Left cardiac atrium (tissue), 4 donors: ENCODE measurements around the gene TIGD3. TPM values are rescaled to one million over a fixed set of nuclear protein-coding genes. Genes with fewer than 3 reads are reported as not detected.
A peak's percentile ranks its signal among the peaks of the same experiment; 100 is the strongest.

Experiments used
- ATAC-seq, 2 donors: fragments of 200-7000 bp; cut with Tn5 transposase; one replicate each; pipeline ENCODE4 v1.9.1; 2020; ENCODE audit warnings: mild to moderate bottlenecking in 2 of 2, moderate library complexity in 2 of 2
- DNase-seq: peaks from one replicate; pipeline ENCODE4 v3.0.0-alpha.2; 2020
- intact Hi-C, 2 donors: fragments of 100-400 bp; cut with DNase I; formaldehyde crosslinking; loops; one replicate each; pipeline versions ENCODE4 v1.14.1 to v1.15.1; 2022 to 2023
- total RNA-seq, 2 donors: library from RNA; stranded (reverse); fragmentation: NEBNext Ultra II Directional; extraction: Animal tissue kit (Norgen Biotek cat#: 25700); gene quantifications; one replicate each; pipeline ENCODE4 v1.2.1, GENCODE V29; 2021
- donor health status: DM: no; HTN: yes; CAD: no.
- donor health status: DM: no; HTN: yes; CAD: no; lungs with severe emphysema.
- donor health status: DM: yes; HTN: yes; CAD: no.
- donor health status: Dilated cardiomyopathy.

Gene TIGD3
- total RNA-seq, 2 donors from 2014 or later: 0.12 TPM; not detected in 1

DNA sequence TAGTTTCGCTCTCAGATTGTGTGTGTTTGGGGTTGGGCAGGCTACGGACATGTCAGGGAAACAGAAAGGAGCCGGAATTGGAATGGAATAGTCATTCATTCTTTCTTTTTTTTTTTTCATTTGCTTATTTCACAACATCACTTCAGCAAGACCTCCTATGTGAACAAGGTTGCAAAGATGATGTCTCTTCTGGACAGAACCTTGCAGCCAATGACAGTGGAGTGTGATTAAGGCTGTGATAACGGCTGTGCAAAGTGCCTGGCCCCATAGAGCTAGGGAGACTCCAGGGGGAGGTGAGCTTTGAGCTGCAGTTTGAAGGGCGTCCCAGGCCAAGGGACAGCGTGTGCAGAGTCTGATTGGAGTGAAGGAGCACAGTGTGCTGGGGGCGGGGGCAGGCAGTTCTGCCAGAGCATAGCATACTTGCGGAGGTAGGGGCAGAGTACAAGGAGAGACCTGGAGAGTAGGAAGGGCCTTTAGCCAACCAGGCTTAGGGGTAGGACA lies 3.4 kb downstream of the TIGD3 start:
- DNase-seq: no peak

DNA sequence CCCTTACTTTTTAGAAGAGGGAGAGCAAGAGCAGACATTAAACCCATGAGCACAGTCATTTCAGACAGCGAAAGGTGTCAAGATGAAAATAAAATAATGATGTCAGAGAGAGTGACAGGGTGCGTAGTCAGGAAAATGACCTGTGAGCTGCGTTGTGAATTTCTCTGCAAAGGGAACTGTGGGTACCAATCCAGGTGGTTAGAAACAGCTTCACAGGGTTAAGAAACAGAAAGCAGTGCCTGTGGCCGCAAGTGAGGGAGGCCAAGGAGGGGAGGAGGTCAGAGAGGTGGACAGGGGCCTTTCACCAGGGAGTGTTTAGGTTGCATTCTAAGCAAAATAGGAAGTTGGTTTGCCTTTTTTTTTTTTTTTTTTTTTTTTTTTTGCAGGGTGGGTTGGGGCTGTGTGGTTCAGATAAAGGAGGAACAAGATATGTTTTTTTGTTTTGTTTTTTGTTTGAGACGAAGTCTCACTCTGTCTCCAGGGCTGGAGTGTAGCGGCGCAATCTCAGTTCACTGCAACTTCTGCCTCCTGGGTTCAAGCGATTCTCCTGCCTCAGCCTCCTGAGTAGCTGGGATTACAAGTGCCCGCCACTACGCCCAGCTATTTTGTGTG lies 7.9 kb downstream of the TIGD3 start:
- no peak for ATAC-seq

More for the DNA sequence above, 3.4 kb downstream of the TIGD3 start:
- ATAC-seq: no peak
- intact Hi-C loops: no loop called here

DNA sequence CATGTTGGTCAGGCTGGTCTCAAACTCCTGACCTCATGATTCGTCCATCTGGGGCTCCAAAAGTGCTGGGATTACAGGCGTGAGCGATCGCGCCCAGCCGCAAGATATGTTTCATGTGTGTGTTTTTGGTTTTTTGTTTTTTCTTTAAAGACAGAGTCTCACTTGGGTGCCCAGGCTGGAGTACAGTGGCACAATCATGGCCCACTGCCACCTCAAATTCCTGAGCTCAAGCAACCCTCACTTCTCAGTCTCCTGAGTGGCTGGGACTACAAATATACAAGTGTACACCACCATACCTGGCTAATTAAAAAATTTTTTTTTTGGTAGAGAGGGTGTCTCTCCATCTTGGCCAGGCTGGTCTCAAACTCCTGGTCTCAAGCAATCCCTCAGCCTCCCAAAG lies 8.4 kb downstream of the TIGD3 start:
- ATAC-seq (no peak), DNase-seq (peak; percentile 10)
- intact Hi-C loops: no loop called here

More for the DNA sequence above, 7.9 kb downstream of the TIGD3 start:
- intact Hi-C loops: no loop called here
- DNase-seq: peak; percentile 6

DNA sequence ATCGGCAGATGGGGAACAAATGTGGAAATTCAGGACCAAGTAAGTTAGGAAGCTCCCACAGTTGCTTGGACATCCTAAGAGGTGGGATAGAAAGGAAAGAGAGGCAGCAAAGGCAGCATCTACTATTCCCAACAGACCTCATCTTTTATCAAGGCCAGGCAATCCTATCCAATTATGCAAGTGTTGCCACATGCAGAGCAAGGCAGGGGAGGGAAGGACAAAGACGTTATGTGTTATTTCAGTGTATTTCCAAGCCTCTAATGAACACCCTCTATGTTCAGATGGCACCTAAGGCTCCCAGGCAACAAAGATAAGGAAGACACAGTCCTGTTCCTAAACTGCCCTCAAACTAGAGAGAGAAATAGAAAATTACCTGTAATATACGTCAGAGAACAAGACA lies 9.2 kb downstream of the TIGD3 start:
- DNase-seq (no peak), ATAC-seq (no peak)
- intact Hi-C loops: no loop called here

DNA sequence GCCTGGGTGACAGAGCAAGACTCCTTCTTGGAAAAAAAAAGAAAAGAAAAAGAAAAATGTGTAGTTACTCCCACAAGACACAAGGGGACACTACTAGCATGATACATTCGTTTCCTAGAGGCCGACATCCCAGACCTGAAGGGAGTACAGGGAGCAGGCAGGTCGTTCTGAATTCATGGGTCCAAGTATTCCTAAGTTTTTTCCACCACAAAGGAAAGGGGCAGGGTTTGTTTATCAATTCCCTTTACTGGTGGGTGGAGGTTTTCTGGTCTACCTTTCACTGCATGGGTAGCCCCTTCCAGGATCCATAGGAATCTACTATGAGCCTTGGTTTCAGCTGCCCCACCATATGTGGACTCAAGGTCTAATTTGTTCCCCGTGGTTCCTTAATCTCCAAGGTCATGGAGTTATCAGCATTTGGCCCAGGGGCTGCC lies 11.8 kb downstream of the TIGD3 start:
- ATAC-seq (peak; percentile 73 to 81), DNase-seq (no peak)
- intact Hi-C loops: loop anchor here (1.0 to 5.0 kb wide), 2 partner anchors 144 to 146 kb away; no protein-coding TSS in a partner anchor

DNA sequence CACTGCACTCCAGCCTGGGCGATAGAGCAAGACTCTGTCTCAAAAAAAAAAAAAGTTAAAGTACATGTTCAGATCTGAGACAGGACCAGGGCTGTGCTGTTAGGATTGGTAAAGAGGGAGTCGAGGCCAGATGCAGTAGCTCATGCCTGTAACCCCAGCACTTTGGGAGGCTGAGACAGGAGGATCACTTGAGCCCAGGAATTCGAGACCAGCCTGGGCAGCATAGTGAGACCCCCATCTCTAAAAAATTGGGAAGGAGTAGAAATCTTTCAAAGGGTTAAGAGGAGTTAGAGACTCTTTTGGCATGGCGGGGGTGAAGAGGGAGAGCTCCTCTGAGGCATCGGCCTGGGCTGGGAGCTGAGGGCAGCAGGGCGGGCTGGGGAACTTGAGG lies 16.1 kb downstream of the TIGD3 start:
- intact Hi-C loops: no loop called here
- DNase-seq (no peak), ATAC-seq (no peak)

DNA sequence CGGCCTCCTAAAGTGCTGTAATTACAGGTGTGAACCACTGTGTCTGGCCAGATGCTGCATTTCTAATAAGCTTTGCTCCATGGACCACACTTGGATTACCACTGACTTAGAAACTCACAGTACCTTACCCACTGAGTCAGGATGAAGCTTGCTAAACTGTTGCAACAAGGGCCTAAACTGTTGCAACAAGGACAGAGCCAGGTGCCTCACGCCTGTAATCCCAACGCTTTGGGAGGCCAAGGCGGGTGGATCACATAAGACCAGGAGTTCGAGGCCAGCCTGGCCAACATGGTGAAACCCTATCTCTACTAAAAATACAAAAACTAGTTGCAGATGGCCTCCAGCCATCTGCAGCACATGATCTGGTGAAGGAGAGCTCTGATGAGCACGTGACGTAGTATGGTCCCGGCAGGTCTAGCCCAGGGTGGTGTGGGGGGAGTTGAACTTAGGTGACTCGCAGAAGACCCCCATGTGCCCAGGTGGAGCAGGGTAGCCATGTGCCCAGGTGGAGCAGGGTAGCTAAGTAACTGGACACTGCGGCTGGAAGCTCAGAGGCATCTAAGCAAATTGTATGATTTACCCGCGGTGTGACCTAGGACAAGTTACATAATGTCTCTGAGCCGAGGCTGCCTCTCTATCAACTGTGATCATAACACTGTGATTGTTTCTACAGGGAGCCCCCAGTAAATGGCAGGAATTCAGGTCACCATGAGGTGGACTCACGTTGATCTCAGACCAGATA lies 19.5 kb downstream of the TIGD3 start:
- DNase-seq: no peak
- intact Hi-C loops: no loop called here
- ATAC-seq: no peak

DNA sequence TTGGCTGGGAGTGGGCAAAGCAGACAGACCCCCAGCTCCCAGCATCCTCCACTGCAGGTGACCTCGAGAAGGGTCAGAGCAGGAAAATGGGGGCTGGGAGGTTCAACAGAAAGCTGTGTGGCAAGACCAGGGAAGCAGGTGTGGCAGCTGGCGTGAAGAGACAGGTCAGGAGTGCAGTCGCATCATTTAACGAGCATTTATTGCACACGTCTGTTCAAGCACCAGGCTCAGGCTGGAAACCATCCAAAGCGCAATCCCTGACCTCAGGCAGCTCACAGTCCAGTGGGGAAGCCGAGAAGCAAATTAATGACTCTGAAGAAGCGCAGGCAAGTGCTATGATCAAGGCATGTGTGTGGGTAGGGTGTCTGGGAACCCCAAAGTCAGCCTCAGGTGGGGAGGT lies 20.5 kb downstream of the TIGD3 start:
- intact Hi-C loops: no loop called here
- ATAC-seq (no peak), DNase-seq (no peak)

DNA sequence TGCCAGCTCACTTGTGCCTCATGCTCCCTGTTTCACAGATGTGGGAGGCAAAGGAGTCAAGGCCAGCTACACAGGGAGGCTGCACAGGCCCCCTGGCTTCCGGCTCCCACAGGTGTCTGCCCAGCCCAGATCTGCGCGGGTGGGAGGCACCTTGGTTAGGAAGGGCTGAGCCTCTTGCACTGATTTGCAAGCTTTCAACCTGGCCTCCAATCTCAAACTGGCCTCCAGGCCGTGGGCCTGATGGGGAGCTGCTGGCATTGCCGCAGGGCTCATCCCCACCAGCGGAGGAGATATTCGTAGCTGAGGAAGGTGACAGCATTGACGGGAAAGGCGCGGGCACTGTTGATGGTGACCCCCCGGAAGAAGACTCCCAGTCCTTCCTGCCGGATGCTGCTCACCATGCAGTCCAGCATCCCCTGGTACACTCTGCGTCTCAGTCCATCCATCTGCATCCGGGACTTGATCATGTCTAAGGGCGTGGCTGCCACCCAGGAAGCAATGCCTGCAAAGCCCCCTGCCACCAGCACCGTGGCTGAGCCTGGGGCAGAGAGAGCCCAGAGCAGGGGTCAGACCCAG lies 21.7 kb downstream of the TIGD3 start:
- ATAC-seq (no peak), DNase-seq (no peak)
- intact Hi-C loops: no loop called here

DNA sequence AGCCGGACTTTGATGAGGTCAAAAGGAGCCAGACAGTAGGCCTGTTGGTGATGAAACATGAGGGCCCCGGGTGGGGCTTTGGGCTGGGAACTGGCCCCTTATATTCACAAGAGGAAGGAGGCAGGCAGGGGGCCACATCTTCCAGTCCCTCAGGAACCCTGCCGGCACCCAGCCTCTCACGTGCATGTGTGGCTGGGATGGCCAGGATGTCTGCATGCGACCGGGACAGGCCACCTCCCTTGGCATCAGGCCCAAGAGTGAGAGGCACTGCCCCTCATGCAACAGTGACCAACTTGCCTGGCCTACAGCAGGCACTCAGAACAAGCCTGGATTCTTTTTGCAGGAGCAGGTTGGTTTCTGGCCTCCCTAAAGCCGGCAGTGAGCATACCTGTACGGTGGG lies 22.5 kb downstream of the TIGD3 start:
- ATAC-seq: no peak
- no peak for DNase-seq
- intact Hi-C loops: no loop called here

DNA sequence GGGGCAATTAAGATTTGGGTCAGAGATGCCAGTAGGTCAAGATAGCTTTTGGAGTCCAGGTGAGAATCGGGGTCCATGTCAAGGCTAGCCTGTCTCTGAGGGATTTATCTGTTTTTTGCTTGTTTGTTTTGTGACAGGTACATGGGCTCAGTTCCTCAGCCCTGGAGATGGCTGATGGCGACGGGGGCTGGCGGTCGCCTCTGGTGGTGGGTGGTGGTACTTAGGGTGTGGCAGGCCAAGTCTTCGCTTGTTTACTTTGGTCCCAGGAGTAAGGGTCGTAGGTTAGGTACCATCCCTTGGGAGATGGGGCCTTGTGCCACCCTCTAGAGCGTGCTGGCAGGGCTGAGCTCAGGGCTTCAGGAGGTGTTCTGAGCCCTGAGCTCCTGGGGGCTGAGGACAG lies 23.2 kb downstream of the TIGD3 start:
- intact Hi-C loops: no loop called here
- DNase-seq (no peak), ATAC-seq (no peak)

DNA sequence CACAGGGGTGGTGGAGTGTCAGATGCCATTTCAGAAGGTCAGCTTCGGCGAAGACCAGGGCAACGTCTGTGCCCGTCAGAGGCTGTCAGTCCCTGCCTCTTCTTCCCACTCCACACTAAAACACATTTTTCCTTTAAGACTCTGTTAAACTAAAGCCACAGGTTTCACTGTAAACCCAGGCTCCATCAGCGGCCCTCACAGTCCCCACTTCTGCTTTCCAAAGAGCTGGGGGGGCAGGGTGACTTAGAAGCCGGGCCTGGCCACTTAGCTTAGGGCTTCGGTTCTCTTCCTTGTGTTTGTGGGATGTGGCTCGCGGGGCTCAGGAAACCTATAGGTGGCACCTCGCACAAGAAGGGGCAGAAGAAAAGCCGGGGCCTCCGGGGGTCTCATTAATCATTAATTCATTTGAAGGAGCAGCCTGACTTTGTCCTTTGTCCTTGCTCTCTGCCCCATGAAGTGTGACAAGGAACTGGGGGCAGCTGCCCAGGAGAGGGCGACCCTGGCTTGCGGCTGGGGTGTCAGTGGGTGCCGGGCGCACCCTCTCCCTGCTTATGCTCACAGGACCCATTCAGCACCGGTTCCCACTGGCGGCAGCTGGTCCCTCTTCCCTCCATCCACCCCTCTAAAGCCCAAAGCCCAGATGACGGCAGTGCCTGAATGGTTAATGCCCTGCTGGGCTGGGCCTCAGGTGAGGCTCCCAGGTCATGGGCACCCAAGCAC lies 23.8 kb downstream of the TIGD3 start:
- DNase-seq (no peak), ATAC-seq (no peak)
- intact Hi-C loops: no loop called here

DNA sequence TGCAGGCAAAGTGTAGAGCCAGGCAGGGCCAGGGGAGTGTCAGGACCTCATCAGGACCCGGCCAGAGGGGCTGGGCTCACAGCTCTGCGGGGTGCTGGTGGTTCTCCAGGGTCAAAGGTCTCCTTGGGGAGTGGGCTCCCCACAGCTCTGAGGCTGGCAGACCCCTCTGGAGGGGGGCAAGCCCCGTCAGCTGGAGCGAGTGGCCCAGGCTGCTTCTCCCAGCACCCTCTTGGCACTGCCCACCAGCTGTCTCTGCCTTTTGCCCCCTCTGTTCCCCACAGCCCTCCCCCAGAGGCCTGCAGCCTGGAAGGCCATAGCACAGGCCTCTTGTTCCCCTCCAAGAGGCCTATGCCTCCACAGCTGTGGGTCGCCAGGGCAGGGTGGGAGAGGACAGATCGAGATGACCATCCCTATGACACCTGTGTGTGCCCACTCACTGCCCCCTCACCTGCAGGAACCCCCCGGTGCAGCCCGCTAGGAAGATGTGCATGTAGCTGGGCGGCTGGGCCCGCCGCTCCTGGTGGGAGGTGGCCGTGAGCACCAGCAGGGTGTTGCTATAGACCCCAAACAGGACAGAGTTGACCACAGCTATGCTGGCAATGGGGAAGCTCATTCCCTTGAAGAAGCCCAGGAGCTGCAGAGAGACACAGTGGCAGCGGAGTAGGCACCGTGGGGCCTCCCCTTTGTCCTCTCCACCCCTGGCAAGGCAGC lies 24.5 kb downstream of the TIGD3 start:
- no peak for ATAC-seq
- intact Hi-C loops: no loop called here
- DNase-seq: no peak

DNA sequence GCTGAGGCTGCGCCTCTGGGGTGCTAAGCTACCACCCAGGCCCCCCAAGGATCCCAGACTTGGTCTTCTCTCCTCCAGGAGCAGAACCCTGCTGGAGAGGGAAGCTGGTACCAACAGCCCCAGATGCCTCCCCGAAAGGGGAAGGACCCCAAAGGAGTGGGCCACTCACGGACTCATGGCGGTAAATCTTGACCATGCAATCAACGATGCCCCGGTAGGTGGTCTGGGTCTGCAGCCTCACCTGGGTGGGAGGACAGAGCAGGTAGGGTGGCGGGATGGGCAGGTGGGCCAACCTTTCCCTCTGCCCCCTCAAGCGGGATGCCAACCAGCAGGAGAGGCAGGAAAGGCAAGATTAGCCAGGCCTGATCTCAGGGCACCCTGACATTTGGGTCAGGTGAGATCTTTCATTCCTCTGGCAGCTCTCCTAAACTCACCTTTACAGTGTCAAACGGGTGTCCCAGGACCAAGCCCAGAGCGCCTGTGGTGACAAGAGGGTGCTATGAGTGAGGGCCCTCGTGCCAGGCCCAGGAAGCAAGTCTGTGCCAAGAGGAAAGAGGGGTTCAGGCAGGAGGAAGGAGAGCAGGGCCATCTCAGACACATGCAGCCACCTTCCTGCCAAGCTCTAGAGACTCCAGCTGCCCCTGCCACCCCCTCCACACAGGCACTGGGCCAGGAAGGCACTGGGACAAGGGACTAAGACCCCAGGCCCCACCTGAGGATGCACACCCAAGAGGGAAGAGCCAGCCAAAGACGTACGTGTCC lies 25.3 kb downstream of the TIGD3 start:
- intact Hi-C loops: loop anchor here in 1 of 2 donors (5.0 kb wide), 2 partner anchors 37 to 132 kb away; no protein-coding TSS in a partner anchor
- ATAC-seq (no peak), DNase-seq (no peak)

DNA sequence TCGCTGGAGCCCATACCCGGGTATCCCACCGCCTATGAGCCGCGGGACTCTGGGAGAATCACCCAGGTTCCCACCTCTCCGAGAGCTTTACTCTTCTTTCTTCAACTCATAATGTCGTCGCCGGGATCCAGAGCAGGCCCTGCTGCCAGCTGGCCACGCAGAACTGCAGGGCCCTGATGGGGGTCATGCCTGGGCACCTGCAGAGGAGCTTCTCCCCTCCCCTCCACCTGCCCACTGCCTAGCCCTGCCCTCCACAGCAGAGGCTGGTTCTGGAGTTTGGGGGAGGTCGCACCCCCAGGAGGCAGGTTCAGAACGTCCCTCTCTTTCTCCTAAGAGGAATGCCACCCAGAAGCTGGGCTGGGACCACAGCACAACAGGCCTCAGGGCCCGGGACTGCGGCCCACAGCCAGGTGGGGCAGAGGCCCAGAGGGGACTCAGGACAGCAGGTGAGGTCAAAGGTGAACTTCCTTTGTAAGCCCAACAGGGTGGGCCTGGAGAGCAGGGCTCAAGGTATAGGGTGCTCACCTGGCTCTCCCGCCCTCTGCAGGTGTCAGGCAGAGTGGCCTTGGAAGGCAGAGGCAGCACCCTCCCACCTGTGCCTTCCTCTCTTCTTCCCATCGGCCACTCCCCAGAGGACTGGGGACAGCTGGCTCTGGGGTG lies 26.0 kb downstream of the TIGD3 start:
- DNase-seq: no peak
- no peak for ATAC-seq
- intact Hi-C loops: loop anchor here in 1 of 2 donors (5.0 kb wide), 2 partner anchors 37 to 132 kb away; no protein-coding TSS in a partner anchor

DNA sequence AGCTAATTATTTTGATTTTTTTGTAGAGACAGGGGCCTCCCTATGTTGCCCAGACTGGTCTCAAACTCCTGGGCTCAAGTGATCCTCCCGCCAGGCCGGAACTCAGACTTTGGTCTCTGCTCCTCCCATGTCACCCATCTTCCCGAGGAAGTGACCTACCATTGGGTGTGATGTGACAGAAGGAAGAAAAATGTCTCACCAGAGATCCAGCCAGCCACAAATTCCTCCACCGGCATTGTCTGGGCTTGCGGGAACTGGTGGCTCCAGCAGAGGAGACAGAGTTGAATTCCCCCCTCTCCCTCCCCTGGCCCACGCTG lies 27.1 kb downstream of the TIGD3 start:
- DNase-seq (no peak), ATAC-seq (peak; percentile 12 to 13)
- intact Hi-C loops: loop anchor here in 1 of 2 donors (5.0 kb wide), 2 partner anchors 36 to 131 kb away; no protein-coding TSS in a partner anchor

DNA sequence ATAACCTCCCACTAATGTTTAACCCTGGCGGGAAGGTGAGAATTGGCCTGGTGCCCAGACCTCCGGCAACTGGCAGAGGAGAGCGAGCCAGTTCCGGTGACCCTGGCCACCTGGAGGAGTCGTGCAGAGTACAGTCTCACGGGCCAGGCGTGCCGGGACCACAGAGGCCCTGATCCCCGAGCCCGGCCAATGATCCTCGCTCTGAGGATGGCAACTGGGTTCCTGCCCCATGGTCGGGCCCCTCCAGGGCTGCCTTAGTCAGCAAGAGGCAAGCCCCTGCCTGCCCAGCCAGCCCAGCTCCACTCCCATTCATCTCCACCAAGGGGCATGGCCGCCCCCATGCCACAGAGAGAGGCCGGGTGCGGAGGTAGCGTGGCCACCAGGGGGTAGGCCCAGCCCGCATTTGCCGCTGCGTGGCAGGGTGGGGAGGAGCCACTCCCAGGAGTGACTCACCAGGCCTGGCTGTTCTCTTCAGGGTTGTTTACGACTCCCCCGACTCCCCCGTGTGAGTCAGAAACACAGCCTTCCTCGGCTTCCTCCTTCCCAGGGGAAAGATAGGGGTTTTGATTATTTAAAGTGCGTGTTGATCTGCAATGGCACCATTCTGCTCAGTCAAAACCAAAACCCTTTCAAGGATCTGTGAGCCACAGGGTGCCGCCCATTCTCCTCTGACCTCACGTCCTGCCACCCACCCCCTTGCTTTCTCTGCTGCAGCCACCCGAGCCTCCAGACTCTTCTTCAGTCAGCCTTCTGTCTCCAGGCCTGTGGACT lies 27.7 kb downstream of the TIGD3 start, which contains the start of gene SLC25A45:
Gene SLC25A45, minus strand, starts transcription at position 614 of the 771 bp plus-strand sequence. CDS start 695 bp downstream, outside the sequence.
- intact Hi-C loops: loop anchor here in 1 of 2 donors (5.0 kb wide), 2 partner anchors 35 to 130 kb away; no protein-coding TSS in a partner anchor

More for the DNA sequence above, 27.7 kb downstream of the TIGD3 start, which contains the start of gene SLC25A45:
- DNase-seq (peak; percentile 95), ATAC-seq (peak; percentile 83 to 94)
